Neuron (in vitro differentiated cells): ENCODE results near the gene DCAF11.

Experiments used
- H2AFZ ChIP-seq: one replicate; pipeline ENCODE4 v1.6.1; 2013; ENCODE audit warnings: low read depth, mild to moderate bottlenecking, inconsistent platforms, low read length, moderate library complexity
- H3K27me3 ChIP-seq: one replicate; pipeline ENCODE4 v1.6.1; 2013; ENCODE audit warnings: low read length; ENCODE audit not compliant: insufficient read depth
- H3K36me3 ChIP-seq: one replicate; pipeline ENCODE4 v1.6.1; 2013; ENCODE audit warnings: low read length; ENCODE audit not compliant: insufficient read depth
- H3K4me1 ChIP-seq: one replicate; pipeline ENCODE4 v1.6.1; 2013; ENCODE audit warnings: low read length; ENCODE audit not compliant: insufficient read depth
- H3K4me3 ChIP-seq: 2 replicates; pipeline ENCODE4 v1.5.1; 2013; ENCODE audit warnings: mild to moderate bottlenecking, low read length, moderate library complexity
- H3K9me3 ChIP-seq: one replicate; pipeline ENCODE4 v1.6.1; 2013; ENCODE audit warnings: low read length

Gene DCAF11

GRCh38 chr14:24072881-24073877 lies 41.4 kb upstream of the DCAF11 start:
- H3K9me3 ChIP-seq: peaks cover 2% of the 10 kb centered on the region
- no peak overlapping the region for H3K4me3 ChIP-seq
- peaks cover under 1% of the 10 kb centered on the region for H3K4me1 ChIP-seq
- no peak overlapping the region for H2AFZ ChIP-seq
- H3K36me3 ChIP-seq: no peaks in the 10 kb centered on the region
- H3K27me3 ChIP-seq: peaks cover 2% of the 10 kb centered on the region

- no peak overlapping the region for H2AFZ ChIP-seq
- H3K36me3 ChIP-seq: no peaks in the 10 kb centered on the region
- peaks cover 6% of the 10 kb centered on the region for H3K27me3 ChIP-seq
- peaks cover 17% of the 10 kb centered on the region for H3K4me1 ChIP-seq
- no peak overlapping the region for H3K4me3 ChIP-seq
- H3K9me3 ChIP-seq: peaks cover 2% of the 10 kb centered on the region
These were observed 39.7 kb upstream of the DCAF11 start for GRCh38 chr14:24074625-24075484.

GRCh38 chr14:24075485-24076301 lies 38.9 kb upstream of the DCAF11 start:
- H3K36me3 ChIP-seq: no peaks in the 10 kb centered on the region
- peaks cover 25% of the 10 kb centered on the region for H3K4me1 ChIP-seq
- peaks cover 2% of the 10 kb centered on the region for H3K9me3 ChIP-seq
- H2AFZ ChIP-seq: no peak overlapping the region
- no peak overlapping the region for H3K4me3 ChIP-seq
- peaks cover 13% of the 10 kb centered on the region for H3K27me3 ChIP-seq

- no peak overlapping the region for H2AFZ ChIP-seq
- peaks cover 2% of the 10 kb centered on the region for H3K9me3 ChIP-seq
- H3K4me1 ChIP-seq: peaks cover 30% of the 10 kb centered on the region
- H3K4me3 ChIP-seq: no peak overlapping the region
- H3K36me3 ChIP-seq: no peaks in the 10 kb centered on the region
- peaks cover 18% of the 10 kb centered on the region for H3K27me3 ChIP-seq
These were observed 38.3 kb upstream of the DCAF11 start for GRCh38 chr14:24076302-24076601.

GRCh38 chr14:24077086-24077485 lies 37.5 kb upstream of the DCAF11 start:
- Histone ChIP-seq H3K36me3 (no peaks in the 10 kb centered on the region), H2AFZ (no peak overlapping the region), H3K27me3 (peaks cover 24% of the 10 kb centered on the region), H3K9me3 (peaks cover 2% of the 10 kb centered on the region), H3K4me1 (peaks cover 33% of the 10 kb centered on the region), H3K4me3 (no peak overlapping the region)

GRCh38 chr14:24078146-24078545 lies 36.4 kb upstream of the DCAF11 start:
- peaks cover 33% of the 10 kb centered on the region for H3K4me1 ChIP-seq
- H3K27me3 ChIP-seq: peaks cover 35% of the 10 kb centered on the region
- no peak overlapping the region for H2AFZ ChIP-seq
- H3K36me3 ChIP-seq: no peaks in the 10 kb centered on the region
- no peak overlapping the region for H3K4me3 ChIP-seq
- H3K9me3 ChIP-seq: peaks cover 2% of the 10 kb centered on the region

GRCh38 chr14:24079491-24080141 lies 35.0 kb upstream of the DCAF11 start:
- Histone ChIP-seq H3K27me3 (peaks cover 49% of the 10 kb centered on the region), H3K4me3 (no peak overlapping the region)

GRCh38 chr14:24080142-24080530 lies 34.4 kb upstream of the DCAF11 start:
- peaks cover 2% of the 10 kb centered on the region for H3K9me3 ChIP-seq
- no peaks in the 10 kb centered on the region for H3K36me3 ChIP-seq
- peaks cover 33% of the 10 kb centered on the region for H3K4me1 ChIP-seq
- H3K27me3 ChIP-seq: peaks cover 53% of the 10 kb centered on the region
- no peak overlapping the region for H2AFZ ChIP-seq
- no peak overlapping the region for H3K4me3 ChIP-seq

More at GRCh38 chr14:24079491-24080141, 35.0 kb upstream of the DCAF11 start:
- Histone ChIP-seq H3K4me1 (peaks cover 33% of the 10 kb centered on the region), H2AFZ (no peak overlapping the region), H3K36me3 (no peaks in the 10 kb centered on the region), H3K9me3 (peaks cover 2% of the 10 kb centered on the region)

- Histone ChIP-seq H3K4me3 (peak overlapping the region; percentile 47), H3K4me1 (peaks cover 33% of the 10 kb centered on the region), H3K9me3 (peaks cover 2% of the 10 kb centered on the region), H3K36me3 (no peaks in the 10 kb centered on the region), H3K27me3 (peaks cover 57% of the 10 kb centered on the region), H2AFZ (peak overlapping the region; percentile 11)
These were observed 33.5 kb upstream of the DCAF11 start for GRCh38 chr14:24080888-24081738.

GRCh38 chr14:24081739-24082211 lies 32.8 kb upstream of the DCAF11 start:
- Histone ChIP-seq H3K4me1 (peaks cover 33% of the 10 kb centered on the region), H3K9me3 (peaks cover 2% of the 10 kb centered on the region), H3K27me3 (peaks cover 57% of the 10 kb centered on the region), H3K4me3 (peak overlapping the region; percentile 47), H2AFZ (peak overlapping the region; percentile 11), H3K36me3 (no peaks in the 10 kb centered on the region)

GRCh38 chr14:24082411-24083080 lies 32.0 kb upstream of the DCAF11 start:
- peaks cover 64% of the 10 kb centered on the region for H3K27me3 ChIP-seq
- H3K4me3 ChIP-seq: no peak overlapping the region
- no peaks in the 10 kb centered on the region for H3K36me3 ChIP-seq
- H3K9me3 ChIP-seq: no peaks in the 10 kb centered on the region
- peaks cover 33% of the 10 kb centered on the region for H3K4me1 ChIP-seq
- H2AFZ ChIP-seq: no peak overlapping the region
